ENCODE data around the gene MBP. TPM values are rescaled to one million over a fixed set of nuclear protein-coding genes. Genes with fewer than 3 reads are reported as not detected.

MBP gene
- total RNA-seq, 4 donors from 2014 or later = 28.6 to 55.0 (median 50.4) TPM

DNA sequence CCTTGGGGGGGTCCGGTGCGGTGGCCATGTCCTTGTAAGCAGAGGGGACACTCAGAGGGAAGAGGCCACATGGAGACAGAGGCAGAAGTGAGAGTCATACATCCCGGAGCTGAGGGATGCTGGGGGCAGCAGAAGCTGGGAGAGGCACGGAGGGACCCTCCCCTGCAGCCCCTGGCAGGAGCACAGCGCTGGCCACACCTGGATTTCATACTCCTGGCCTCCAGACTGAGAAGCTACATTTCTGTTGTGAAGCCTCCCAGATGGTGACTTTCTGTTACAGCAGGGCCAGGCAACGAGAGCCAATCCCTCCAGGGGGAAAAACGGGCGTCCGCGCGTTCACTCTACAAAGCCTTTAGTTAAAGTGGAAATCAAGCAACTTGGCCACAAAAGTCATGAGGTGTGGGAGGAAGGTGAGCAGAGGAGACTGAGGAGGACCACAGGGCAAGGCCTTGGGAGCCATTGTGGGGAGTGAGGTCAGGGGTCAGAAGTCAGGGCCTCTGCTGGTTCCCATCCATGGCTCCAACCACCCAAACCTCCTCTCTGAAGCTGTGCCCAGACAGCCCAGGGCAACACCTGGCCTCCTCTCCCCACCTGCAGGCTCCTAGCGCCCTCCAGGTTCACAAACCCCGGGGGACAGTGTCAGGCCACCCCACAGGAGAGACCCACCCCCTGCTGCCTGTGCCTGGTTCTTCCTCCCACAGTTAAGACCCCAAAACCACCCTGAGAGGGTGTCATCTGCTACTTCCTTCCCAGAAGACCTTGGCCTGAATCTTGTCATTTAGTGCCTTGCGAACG is 4.5 kb upstream of the MBP start:
- Histone ChIP-seq H3K27ac (no peak overlapping the region), H3K4me3 (no peak overlapping the region), H3K36me3 (no peaks in the 10 kb centered on the region), H3K4me1 (peaks cover 11 to 12% of the 10 kb centered on the region in 2 donors), H3K27me3 (no peaks in the 10 kb centered on the region), H3K9me3 (no peaks in the 10 kb centered on the region)
- no peak for DNase-seq
- TF ChIP-seq, protein P1, sequence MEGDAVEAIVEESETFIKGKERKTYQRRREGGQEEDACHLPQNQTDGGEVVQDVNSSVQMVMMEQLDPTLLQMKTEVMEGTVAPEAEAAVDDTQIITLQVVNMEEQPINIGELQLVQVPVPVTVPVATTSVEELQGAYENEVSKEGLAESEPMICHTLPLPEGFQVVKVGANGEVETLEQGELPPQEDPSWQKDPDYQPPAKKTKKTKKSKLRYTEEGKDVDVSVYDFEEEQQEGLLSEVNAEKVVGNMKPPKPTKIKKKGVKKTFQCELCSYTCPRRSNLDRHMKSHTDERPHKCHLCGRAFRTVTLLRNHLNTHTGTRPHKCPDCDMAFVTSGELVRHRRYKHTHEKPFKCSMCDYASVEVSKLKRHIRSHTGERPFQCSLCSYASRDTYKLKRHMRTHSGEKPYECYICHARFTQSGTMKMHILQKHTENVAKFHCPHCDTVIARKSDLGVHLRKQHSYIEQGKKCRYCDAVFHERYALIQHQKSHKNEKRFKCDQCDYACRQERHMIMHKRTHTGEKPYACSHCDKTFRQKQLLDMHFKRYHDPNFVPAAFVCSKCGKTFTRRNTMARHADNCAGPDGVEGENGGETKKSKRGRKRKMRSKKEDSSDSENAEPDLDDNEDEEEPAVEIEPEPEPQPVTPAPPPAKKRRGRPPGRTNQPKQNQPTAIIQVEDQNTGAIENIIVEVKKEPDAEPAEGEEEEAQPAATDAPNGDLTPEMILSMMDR (IDR thresholded peaks at IDR 0.05 in 4 of 5, conservative IDR thresholded peaks at IDR 0.05 in 1 of 5) = no peak
- no peak for TF ChIP-seq POLR2A (IDR thresholded peaks at IDR 0.05)
- in situ Hi-C loops (cut with MboI; ENCODE audit: low sequenced_read_pairs in 4 of 4) (loop anchor here in 1 of 4 donors (10.0 kb wide), 1 partner anchor 72 kb away; no protein-coding TSS in a partner anchor), intact Hi-C loops (cut with DNase I; ENCODE audit: low total_unique reads) (loop anchor here (10.0 kb wide), 1 partner anchor 642 kb away; the partner anchor contains the start of gene ZNF516)
- ATAC-seq = no peak

DNA sequence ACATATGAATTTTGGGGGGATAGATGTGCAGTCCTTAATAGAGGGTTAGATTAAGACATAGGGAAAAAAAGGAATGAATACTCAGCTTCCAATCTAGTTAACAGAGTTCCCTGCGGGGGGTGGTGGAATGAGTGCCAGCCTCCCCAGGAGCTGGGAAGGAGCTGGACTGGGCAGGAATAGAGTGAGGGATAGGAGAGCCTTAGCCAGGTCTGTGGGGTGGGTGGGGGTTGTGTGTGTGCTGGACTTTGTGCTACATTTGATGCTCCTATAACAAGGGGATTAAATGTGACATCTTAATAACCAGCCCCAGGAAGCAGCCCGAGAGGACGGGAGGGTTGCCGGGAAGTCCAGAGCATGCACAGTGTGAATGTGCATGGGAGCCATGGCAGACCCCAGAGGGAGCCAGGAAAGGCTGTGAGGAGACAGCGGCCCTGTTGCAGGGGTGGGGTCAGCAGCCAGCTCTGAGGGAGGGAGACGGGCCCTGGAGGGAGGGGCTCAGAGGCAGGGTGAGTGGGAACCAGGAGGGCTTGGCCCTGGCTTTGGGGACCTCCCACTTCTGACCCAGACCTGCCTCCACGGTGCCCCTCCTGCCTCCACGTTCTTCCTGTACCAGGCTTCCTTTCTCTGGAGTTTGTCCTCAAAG is 3.6 kb upstream of the MBP start:
- Histone ChIP-seq H3K4me1 (peaks cover 12 to 15% of the 10 kb centered on the region in 2 donors), H3K27ac (no peak overlapping the region), H3K27me3 (no peaks in the 10 kb centered on the region), H3K9me3 (no peaks in the 10 kb centered on the region), H3K4me3 (no peak overlapping the region), H3K36me3 (no peaks in the 10 kb centered on the region)
- in situ Hi-C loops (cut with MboI; ENCODE audit: low sequenced_read_pairs in 4 of 4) (loop anchor here in 1 of 4 donors (10.0 kb wide), 1 partner anchor 71 kb away; no protein-coding TSS in a partner anchor), intact Hi-C loops (cut with DNase I; ENCODE audit: low total_unique reads) (loop anchor here (10.0 kb wide), 1 partner anchor 641 kb away; the partner anchor contains the start of gene ZNF516)
- TF ChIP-seq, protein P1 (IDR thresholded peaks at IDR 0.05 in 4 of 5, conservative IDR thresholded peaks at IDR 0.05 in 1 of 5) = no peak
- no peak for TF ChIP-seq POLR2A (IDR thresholded peaks at IDR 0.05)
- ATAC-seq = no peak
- no peak for DNase-seq

DNA sequence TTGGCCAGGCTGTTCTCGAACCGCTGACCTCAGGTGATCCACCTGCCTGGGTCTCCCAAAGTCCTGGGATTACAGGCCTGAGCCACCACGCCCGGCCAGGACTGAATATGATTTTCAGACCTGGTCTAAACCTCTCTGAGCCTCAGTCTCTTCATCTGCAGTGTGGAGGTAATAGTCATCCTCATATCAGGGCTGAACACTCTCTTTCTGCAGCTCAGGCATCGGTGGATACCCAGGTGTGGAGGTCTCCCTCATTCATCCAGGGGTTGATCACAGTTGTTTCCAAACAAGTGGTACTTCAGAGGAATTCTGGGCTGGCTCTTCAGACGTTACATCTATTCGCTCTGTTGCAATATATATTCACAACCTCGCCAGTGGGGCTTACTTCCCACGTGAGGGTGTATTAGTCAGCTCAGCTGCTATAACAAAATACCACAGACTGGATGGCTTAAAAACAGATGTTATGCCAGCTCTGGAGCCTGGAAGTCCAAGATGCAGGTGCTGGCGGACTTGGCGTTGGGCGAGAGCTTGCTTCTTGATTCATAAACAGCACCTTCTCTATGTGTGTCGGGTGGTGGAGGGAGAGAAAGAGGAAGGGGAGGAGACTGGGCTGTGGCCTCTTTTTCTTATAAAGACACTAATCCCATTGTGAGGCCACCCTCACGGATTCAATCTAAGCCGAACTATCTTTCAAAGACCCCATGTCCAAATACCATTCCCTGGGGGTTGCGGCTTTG is 2.9 kb upstream of the MBP start:
- Histone ChIP-seq H3K27me3 (no peaks in the 10 kb centered on the region), H3K9me3 (no peaks in the 10 kb centered on the region), H3K36me3 (no peaks in the 10 kb centered on the region), H3K27ac (no peak overlapping the region), H3K4me1 (peaks cover 15 to 22% of the 10 kb centered on the region in 2 donors), H3K4me3 (no peak overlapping the region)
- in situ Hi-C loops (cut with MboI; ENCODE audit: low sequenced_read_pairs in 4 of 4) = loop anchor here in 1 of 4 donors (10.0 kb wide), 1 partner anchor 71 kb away; no protein-coding TSS in a partner anchor
- DNase-seq = no peak
- intact Hi-C loops (cut with DNase I; ENCODE audit: low total_unique reads) = loop anchor here (10.0 kb wide), 1 partner anchor 641 kb away; the partner anchor contains the start of gene ZNF516
- TF ChIP-seq, protein P1 (IDR thresholded peaks at IDR 0.05 in 4 of 5, conservative IDR thresholded peaks at IDR 0.05 in 1 of 5) = no peak
- no peak for TF ChIP-seq POLR2A (IDR thresholded peaks at IDR 0.05)
- ATAC-seq = no peak

DNA sequence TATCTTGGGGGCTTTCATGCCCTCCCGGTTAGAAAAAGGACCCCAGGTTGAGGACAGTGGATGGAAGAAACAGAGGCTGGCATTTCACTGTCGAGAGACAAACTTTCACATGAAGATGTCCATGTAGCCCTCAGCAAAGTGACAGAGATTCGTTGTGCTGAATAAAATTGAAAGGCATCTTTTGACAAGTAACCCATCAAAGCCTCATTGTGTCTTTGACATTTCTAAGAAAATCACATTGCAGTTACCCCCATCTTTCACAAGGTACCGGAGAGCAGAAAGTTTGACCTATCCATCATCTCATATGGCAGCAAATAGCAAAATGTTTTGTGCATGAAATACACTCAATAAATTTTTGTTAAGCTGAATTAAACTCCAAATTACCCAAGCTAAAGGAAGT is 2.0 kb upstream of the MBP start:
- H3K27me3 ChIP-seq = no peaks in the 10 kb centered on the region
- ATAC-seq (no peak), DNase-seq (no peak)
- in situ Hi-C loops (cut with MboI; ENCODE audit: low sequenced_read_pairs in 4 of 4) (loop anchor here in 1 of 4 donors (10.0 kb wide), 1 partner anchor 70 kb away; no protein-coding TSS in a partner anchor), intact Hi-C loops (cut with DNase I; ENCODE audit: low total_unique reads) (loop anchor here (1.0 to 10.0 kb wide), 2 partner anchors 134 to 640 kb away; partner anchors contain the start of gene ZNF516)
- peak overlapping the region; percentile 92 to 98 (median 95) for H3K27ac ChIP-seq
- H3K4me1 ChIP-seq = peaks cover 24 to 30% of the 10 kb centered on the region in 2 donors
- TF ChIP-seq POLR2A (IDR thresholded peaks at IDR 0.05) = no peak
- no peaks in the 10 kb centered on the region for H3K9me3 ChIP-seq
- no peak overlapping the region for H3K4me3 ChIP-seq
- H3K36me3 ChIP-seq = no peaks in the 10 kb centered on the region

Measured in gastrocnemius medialis (tissue), 4 donors.